Chondrocyte (in vitro differentiated cells): ENCODE data around the gene FNBP1. TPM values are rescaled to one million over a fixed set of nuclear protein-coding genes. Genes with fewer than 3 reads are reported as not detected.

Experiments used
- DNase-seq: peaks from one replicate; pipeline ENCODE4 v3.0.0; 2021; ENCODE audit warnings: mixed read lengths, low spot score
- H3K27ac Mint-ChIP-seq: one replicate; pipeline ENCODE4 v1.8.0; 2021; ENCODE audit warnings: mild to moderate bottlenecking, moderate library complexity, mixed read lengths; ENCODE audit not compliant: unreplicated experiment
- H3K27me3 Mint-ChIP-seq: 2 replicates; pipeline ENCODE4 v1.8.0; 2021; ENCODE audit warnings: low read depth, mixed read lengths
- H3K36me3 Mint-ChIP-seq: 2 replicates; pipeline ENCODE4 v1.8.0; 2021; ENCODE audit warnings: low read depth, mixed read lengths
- H3K4me1 Mint-ChIP-seq: 2 replicates; pipeline ENCODE4 v1.8.0; 2021; ENCODE audit warnings: low read depth, mild to moderate bottlenecking, mixed read lengths
- H3K4me3 Mint-ChIP-seq: one replicate; pipeline ENCODE4 v1.8.0; 2021; ENCODE audit warnings: mild to moderate bottlenecking, moderate library complexity, mixed read lengths; ENCODE audit not compliant: unreplicated experiment
- H3K9me3 Mint-ChIP-seq: 2 replicates; pipeline ENCODE4 v1.8.0; 2021; ENCODE audit warnings: low read depth, mixed read lengths
- total RNA-seq: library from RNA; stranded (reverse); gene quantifications from 3 replicates; pipeline ENCODE4 v1.2.1, GENCODE V29; 2021
- TF ChIP-seq, protein P1 (sequence below): fragments of 200-600 bp; sonication (generic); IDR thresholded peaks from 2 replicates; pipeline ENCODE4 v1.5.0; 2021; ENCODE audit warnings: antibody characterized with exemption, mild to moderate bottlenecking, moderate library complexity

The FNBP1 gene
- total RNA-seq, 1 donor from 2014 or later = 61.2 TPM

DNA sequence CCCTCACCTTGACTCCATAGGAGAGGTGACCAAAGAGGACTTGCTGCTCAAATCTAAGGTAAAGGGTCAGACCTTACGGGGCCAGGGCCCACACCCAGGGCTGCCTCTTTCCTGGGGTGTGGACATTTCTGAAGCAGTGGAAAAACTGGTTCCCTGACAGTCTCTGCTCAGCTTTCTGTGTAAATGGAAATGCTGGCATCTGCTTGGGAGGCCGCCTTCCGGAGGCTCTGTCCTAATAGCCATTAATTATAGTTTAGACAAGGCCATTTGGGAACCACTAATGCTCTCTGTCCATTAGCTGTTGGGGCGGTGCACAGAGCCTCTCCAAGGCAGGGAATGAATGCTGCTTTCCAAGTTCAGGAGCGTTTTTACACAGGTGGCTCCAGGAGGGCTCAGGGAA lies 190.4 kb downstream of the FNBP1 start:
- Mint-ChIP-seq H3K9me3 (no peaks in the 10 kb centered on the region), H3K27ac (no peak overlapping the region), H3K4me1 (peaks cover 52% of the 10 kb centered on the region), H3K4me3 (no peak overlapping the region), H3K36me3 (peaks cover 21% of the 10 kb centered on the region), H3K27me3 (no peaks in the 10 kb centered on the region)
- TF ChIP-seq, protein P1, sequence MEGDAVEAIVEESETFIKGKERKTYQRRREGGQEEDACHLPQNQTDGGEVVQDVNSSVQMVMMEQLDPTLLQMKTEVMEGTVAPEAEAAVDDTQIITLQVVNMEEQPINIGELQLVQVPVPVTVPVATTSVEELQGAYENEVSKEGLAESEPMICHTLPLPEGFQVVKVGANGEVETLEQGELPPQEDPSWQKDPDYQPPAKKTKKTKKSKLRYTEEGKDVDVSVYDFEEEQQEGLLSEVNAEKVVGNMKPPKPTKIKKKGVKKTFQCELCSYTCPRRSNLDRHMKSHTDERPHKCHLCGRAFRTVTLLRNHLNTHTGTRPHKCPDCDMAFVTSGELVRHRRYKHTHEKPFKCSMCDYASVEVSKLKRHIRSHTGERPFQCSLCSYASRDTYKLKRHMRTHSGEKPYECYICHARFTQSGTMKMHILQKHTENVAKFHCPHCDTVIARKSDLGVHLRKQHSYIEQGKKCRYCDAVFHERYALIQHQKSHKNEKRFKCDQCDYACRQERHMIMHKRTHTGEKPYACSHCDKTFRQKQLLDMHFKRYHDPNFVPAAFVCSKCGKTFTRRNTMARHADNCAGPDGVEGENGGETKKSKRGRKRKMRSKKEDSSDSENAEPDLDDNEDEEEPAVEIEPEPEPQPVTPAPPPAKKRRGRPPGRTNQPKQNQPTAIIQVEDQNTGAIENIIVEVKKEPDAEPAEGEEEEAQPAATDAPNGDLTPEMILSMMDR = no peak
- no peak for DNase-seq

DNA sequence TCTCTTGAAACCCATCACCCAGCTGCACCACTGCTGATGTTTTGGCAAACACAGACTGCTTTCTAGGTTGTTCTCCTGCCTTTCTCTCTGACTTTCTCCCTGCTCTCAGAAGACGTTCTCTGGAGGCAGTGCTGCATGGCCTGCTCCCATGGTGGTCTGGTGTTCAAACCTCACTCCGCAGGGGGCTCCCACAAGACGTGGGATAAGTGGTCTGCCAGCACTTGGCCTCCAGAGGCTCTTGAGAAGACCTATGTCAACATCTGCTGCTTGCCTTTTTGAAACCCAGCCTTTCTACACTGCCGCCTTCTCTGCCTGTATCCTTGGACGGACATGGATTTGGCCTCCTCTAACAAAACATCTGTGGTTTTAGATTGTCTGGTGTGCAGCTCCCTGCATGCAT lies 191.2 kb downstream of the FNBP1 start:
- DNase-seq = no peak
- peaks cover 21% of the 10 kb centered on the region for H3K36me3 Mint-ChIP-seq
- H3K4me1 Mint-ChIP-seq = peaks cover 45% of the 10 kb centered on the region
- TF ChIP-seq, protein P1 = no peak
- H3K4me3 Mint-ChIP-seq = no peak overlapping the region
- H3K9me3 Mint-ChIP-seq = no peaks in the 10 kb centered on the region
- no peak overlapping the region for H3K27ac Mint-ChIP-seq
- H3K27me3 Mint-ChIP-seq = no peaks in the 10 kb centered on the region

DNA sequence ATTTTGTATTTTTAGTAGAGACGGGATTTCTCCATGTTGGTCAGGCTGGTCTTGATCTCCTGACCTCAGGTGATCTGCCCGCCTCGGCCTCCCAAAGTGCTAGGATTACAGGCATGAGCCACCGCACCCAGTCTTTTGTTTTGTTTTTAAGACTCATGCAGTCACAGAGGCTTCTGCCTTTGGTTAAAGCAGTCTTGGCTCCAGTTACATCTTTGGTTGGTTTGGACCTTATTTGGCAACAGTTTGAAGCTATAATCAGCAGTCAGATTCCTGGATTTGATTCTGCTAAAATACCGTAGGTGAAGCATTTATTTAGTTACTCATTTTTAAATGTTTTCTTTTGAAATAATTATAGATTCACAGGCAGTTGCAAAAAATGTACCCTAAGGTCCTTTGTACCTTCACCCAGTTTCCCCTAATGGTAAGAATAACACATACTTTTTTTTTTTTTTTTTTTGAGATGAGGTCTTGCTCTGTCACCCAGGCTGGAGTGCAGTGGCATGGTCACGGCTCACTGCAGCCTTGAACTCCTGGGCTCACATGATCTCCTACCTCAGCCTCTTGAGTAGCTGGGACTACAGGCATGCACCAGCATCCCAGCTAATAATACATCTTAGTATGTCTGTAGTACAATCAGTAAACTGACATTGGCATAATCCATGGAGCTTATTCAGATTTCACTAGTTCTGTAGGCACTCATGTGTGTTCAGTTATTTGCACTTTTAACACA lies 192.0 kb downstream of the FNBP1 start:
- Mint-ChIP-seq H3K36me3 (peaks cover 17% of the 10 kb centered on the region), H3K9me3 (no peaks in the 10 kb centered on the region), H3K27me3 (no peaks in the 10 kb centered on the region), H3K4me3 (no peak overlapping the region), H3K27ac (peak overlapping the region; percentile 45), H3K4me1 (peaks cover 36% of the 10 kb centered on the region)
- DNase-seq = no peak
- TF ChIP-seq, protein P1 = no peak

DNA sequence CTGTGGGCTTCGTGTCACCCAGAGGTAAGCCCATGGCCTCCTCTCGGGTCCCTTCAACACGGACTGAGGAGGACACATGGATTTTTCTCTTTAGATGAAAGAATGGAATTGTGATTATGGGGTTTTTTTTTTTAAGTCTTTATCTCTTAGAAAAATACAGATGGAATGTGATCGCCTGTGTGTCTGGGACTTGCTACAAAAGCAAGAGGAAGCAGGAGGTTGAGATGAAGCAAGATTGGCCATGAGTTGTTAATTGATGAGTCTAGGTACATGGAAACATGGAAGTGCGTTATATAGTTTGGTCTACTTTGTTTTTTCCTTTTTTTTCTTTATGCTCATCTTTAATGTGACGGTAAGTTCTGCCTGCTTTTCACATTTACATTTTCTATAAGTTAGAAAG lies 193.1 kb downstream of the FNBP1 start:
- DNase-seq = no peak
- Mint-ChIP-seq H3K9me3 (no peaks in the 10 kb centered on the region), H3K27me3 (no peaks in the 10 kb centered on the region), H3K27ac (peak overlapping the region; percentile 2), H3K36me3 (peaks cover 17% of the 10 kb centered on the region), H3K4me3 (no peak overlapping the region), H3K4me1 (peaks cover 31% of the 10 kb centered on the region)
- TF ChIP-seq, protein P1 = no peak

DNA sequence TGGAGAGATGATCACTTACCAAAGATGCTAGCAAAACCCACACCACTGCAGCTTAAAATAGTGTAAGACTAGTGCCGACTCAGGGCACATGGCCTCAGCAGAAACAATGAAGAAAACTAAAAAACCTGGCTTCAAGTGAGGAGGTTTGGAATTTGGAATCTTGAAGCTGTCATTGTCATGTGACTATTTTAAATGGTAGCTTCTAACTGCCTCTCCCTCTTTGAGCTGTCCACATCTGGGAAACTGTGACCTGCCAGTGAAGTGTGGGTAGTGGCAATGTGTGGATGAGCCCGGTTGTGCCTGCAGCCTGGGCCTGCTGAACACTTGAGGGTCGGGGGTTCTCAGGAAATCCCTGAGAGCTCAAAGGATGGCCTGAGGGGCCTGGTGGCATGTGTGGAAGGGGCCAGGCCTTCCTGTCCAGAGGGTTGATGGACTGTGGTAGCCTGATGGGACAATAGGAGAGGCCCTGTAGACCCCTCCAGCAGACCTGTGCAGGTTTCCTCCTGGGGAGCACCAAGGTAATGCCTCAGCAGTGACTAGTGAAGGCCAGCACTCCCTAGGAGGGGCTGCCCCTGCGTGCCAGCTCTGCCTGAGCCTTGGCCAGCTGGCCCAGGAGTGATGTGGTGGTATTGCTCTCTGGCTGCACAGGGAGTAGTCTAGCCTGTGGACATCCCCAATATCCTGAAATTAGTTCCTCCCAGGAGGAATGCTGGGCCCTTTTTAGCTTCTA lies 194.1 kb downstream of the FNBP1 start:
- TF ChIP-seq, protein P1 = no peak
- no peak for DNase-seq
- Mint-ChIP-seq H3K9me3 (no peaks in the 10 kb centered on the region), H3K27me3 (no peaks in the 10 kb centered on the region), H3K4me3 (no peak overlapping the region), H3K4me1 (peaks cover 28% of the 10 kb centered on the region), H3K27ac (no peak overlapping the region), H3K36me3 (peaks cover 15% of the 10 kb centered on the region)
